ENCODE measurements around the gene VAMP3.

GRCh38 chr1:7738044-7738443 is 33.1 kb upstream of the VAMP3 start:
- TF ChIP-seq SP2 (IDR thresholded peaks at IDR 0.05; ENCODE audit: extremely low read depth, low read depth, low read length, poor library complexity, severe bottlenecking): no peak
- TF ChIP-seq NR2C1 (IDR thresholded peaks at IDR 0.05): no peak
- no peak for TF ChIP-seq NR2C1 (tag; IDR thresholded peaks at IDR 0.05)
- TF ChIP-seq ZNF274 (IDR thresholded peaks at IDR 0.05; ENCODE audit: borderline replicate concordance, low read depth, low read length): no peak
- TF ChIP-seq MTA3 (IDR thresholded peaks at IDR 0.05; ENCODE audit: borderline replicate concordance): no peak
- no peak for TF ChIP-seq U2AF1 (optimal IDR thresholded peaks at IDR 0.05; ENCODE audit: low read depth, low read length)
- TF ChIP-seq GTF2F1 (IDR thresholded peaks at IDR 0.05; ENCODE audit: low read depth, low read length): no peak
- TF ChIP-seq TAF1 (IDR thresholded peaks at IDR 0.05; ENCODE audit: control insufficient read depth, extremely low read depth, insufficient read depth, low read length, severe bottlenecking): no peak
